ENCODE data around the gene BORCS6. TPM values are rescaled to one million over a fixed set of nuclear protein-coding genes. Genes with fewer than 3 reads are reported as not detected.

BORCS6 gene
- total and polyA plus RNA-seq, 2 of the 13 experiments (the other 11 are each of a cell fraction or from before 2014, with no cell fraction given): 2.0 to 5.1 TPM

DNA sequence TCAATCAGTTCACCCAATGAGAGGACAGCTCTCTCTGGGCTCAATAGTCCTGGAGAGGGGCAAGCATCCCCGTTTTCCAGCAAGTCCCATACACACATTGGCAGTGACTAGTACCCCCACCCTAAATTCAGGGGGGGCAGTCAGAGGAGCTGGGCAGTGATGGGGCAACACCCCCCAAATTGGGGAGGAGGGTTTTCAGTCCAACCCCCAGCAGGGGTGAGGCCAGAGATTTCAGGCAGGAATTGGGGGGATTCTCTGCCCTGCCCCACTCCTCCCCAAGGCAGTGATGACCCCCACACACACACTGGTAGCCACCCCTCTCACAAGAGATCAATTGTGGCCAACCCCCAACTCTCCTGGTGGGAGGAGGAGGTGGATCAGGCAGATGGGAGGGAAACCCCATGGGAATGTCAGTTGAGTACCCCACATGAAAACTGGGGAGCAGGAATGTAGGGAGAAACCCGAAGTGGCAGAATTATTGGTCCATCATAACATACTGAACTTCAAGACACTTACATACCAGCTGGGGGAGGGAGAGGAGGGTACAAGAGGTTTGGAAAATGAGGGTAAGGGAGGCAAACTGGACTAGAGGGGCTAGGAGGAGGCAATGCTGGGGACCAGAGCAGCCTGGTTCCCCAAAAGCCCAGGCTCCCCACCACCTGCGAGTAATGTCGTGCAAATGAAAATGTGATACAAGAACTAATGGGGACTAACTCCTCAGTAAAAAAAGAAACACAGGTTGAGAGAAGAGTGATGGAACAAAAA is 30.3 kb downstream of the BORCS6 start (continued):
- TF ChIP-seq, protein P1, sequence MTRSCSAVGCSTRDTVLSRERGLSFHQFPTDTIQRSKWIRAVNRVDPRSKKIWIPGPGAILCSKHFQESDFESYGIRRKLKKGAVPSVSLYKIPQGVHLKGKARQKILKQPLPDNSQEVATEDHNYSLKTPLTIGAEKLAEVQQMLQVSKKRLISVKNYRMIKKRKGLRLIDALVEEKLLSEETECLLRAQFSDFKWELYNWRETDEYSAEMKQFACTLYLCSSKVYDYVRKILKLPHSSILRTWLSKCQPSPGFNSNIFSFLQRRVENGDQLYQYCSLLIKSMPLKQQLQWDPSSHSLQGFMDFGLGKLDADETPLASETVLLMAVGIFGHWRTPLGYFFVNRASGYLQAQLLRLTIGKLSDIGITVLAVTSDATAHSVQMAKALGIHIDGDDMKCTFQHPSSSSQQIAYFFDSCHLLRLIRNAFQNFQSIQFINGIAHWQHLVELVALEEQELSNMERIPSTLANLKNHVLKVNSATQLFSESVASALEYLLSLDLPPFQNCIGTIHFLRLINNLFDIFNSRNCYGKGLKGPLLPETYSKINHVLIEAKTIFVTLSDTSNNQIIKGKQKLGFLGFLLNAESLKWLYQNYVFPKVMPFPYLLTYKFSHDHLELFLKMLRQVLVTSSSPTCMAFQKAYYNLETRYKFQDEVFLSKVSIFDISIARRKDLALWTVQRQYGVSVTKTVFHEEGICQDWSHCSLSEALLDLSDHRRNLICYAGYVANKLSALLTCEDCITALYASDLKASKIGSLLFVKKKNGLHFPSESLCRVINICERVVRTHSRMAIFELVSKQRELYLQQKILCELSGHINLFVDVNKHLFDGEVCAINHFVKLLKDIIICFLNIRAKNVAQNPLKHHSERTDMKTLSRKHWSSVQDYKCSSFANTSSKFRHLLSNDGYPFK (CRISPR knock-in tag; IDR thresholded peaks at IDR 0.05; ENCODE audit: borderline replicate concordance): no peak
- TF ChIP-seq FIP1L1 (IDR thresholded peaks at IDR 0.05; ENCODE audit: borderline replicate concordance, insufficient read depth, low read depth, low read length) (no peak), ZNF12 (CRISPR knock-in tag; IDR thresholded peaks at IDR 0.05) (no peak), ZNF792 (CRISPR knock-in tag; IDR thresholded peaks at IDR 0.05) (no peak), NFE2L2 (IDR thresholded peaks at IDR 0.05; ENCODE audit: low read length) (no peak), ZNF251 (CRISPR knock-in tag; IDR thresholded peaks at IDR 0.05) (no peak), ZBTB20 (CRISPR knock-in tag; IDR thresholded peaks at IDR 0.05; ENCODE audit: borderline replicate concordance, low read depth) (no peak), ZNF7 (CRISPR knock-in tag; IDR thresholded peaks at IDR 0.05) (no peak), ZNF180 (CRISPR knock-in tag; IDR thresholded peaks at IDR 0.05; ENCODE audit: borderline replicate concordance, low read depth) (no peak)

GRCh38 chr17:8159032-8159400 is 31.0 kb downstream of the BORCS6 start:
- no TSS peak for BruUV-seq (replicated peaks)
- Histone ChIP-seq H3K4me1 (ENCODE audit: insufficient read depth, low read length) (peaks cover 59% of the 10 kb centered on the region), H3K9ac (ENCODE audit: insufficient read depth, low read depth, low read length) (no peak overlapping the region), H2AFZ (ENCODE audit: low read length) (no peak overlapping the region), H3K36me3 (replicated peaks in 1 of 2; ENCODE audit: control insufficient read depth in 1 of 2, insufficient read depth in 2 of 2, low read length in 2 of 2) (peaks cover 1 to 7% of the 10 kb centered on the region in 2 experiments; a peak in 3 of 5 replicates), H3K27ac (ENCODE audit: extremely low read length, insufficient read depth, low read length) (no peak overlapping the region), H4K20me1 (ENCODE audit: insufficient read depth, low read length) (no peaks in the 10 kb centered on the region), H3K79me2 (ENCODE audit: insufficient read depth, low read length) (peaks cover 18% of the 10 kb centered on the region), H3K9me3 (ENCODE audit: low read length) (no peaks in the 10 kb centered on the region), H3K4me3 (replicated peaks in 1 of 3; ENCODE audit: insufficient read depth in 1 of 3, low read depth in 2 of 3, low read length in 3 of 3) (no peak overlapping the region), H3K4me2 (ENCODE audit: low read depth, low read length) (peak overlapping the region; percentile 64; the same call in 1 of the 2 replicates), H3K27me3 (ENCODE audit: control insufficient read depth in 1 of 2, insufficient read depth in 2 of 2, low read length in 2 of 2) (no peaks in the 10 kb centered on the region; a peak in 1 of 5 replicates)
- 50% methylated on average over 2 of the region's 3 CpGs for WGBS (ENCODE audit: low lambda C conversion rate)
- POLR2A ChIA-PET: interaction anchor here (1.9 kb wide), 1 partner anchor 14 kb away, joined by 18 read pairs; no protein-coding TSS in a partner anchor
- CTCF ChIA-PET (ENCODE audit: low intra/inter-chr PET ratio, low total read pairs): interaction anchor here (1.8 to 2.3 kb wide), 2 partner anchors 21 to 37 kb away, joined by 4 to 28 read pairs; no protein-coding TSS in a partner anchor
- in situ Hi-C loops (cut with HindIII; ENCODE audit: extremely low pct_ligation_motif_present, low pct_unique_long_range_greater_than_20kb) (loop anchor here (5.0 kb wide), 1 partner anchor 37 kb away; the partner anchor contains the start of gene HES7), intact Hi-C loops (cut with micrococcal nuclease; ENCODE audit: unreplicated experiment) (no loop called here)
- ATAC-seq (no peak), FAIRE-seq (no peak), DNase-seq (ENCODE audit: low spot score) (no peak)
- TF ChIP-seq ZNF670 (CRISPR knock-in tag; IDR thresholded peaks at IDR 0.05; ENCODE audit: borderline replicate concordance) (no peak), NKX3-1 (CRISPR knock-in tag; IDR thresholded peaks at IDR 0.05) (no peak)

Data from HepG2 (cell line).